GM23248 (cell line): Measurements from ENCODE around the gene OR2T2. TPM values are rescaled to one million over a fixed set of nuclear protein-coding genes. Genes with fewer than 3 reads are reported as not detected.
"Not testable (repeated sequence)": the region's sequence is repeated elsewhere in the genome, so short reads cannot be mapped to it uniquely, and the experiment has no call there.

ENCODE experiments used
- DNase-seq: peaks from one replicate; pipeline ENCODE4 v3.0.0-alpha.2; 2015
- H2AFZ ChIP-seq: fragments of 200-600 bp; sonication (generic); 2 replicates; pipeline ENCODE4 v1.6.1; 2016; ENCODE audit warnings: antibody characterized with exemption
- H3F3A ChIP-seq: fragments of 200-600 bp; sonication (generic); 2 replicates; pipeline ENCODE4 v1.6.1; 2016; ENCODE audit warnings: mild to moderate bottlenecking, antibody characterized with exemption, mixed run types; ENCODE audit not compliant: insufficient read depth
- H3K27ac ChIP-seq: fragments of 200-600 bp; sonication (generic); 2 replicates; pipeline ENCODE4 v1.5.1; 2016; ENCODE audit warnings: mild to moderate bottlenecking
- H3K27me3 ChIP-seq: fragments of 200-600 bp; sonication (generic); replicated peaks from 2 replicates; pipeline ENCODE4 v1.6.1; 2016; ENCODE audit warnings: mild to moderate bottlenecking; ENCODE audit not compliant: insufficient read depth
- H3K36me3 ChIP-seq: fragments of 200-600 bp; sonication (generic); 2 replicates; pipeline ENCODE4 v1.6.1; 2016; ENCODE audit warnings: low read depth, mild to moderate bottlenecking
- H3K4me1 ChIP-seq: fragments of 200-600 bp; sonication (generic); 2 replicates; pipeline ENCODE4 v1.6.1; 2016; ENCODE audit warnings: mild to moderate bottlenecking; ENCODE audit not compliant: insufficient read depth
- H3K4me2 ChIP-seq: fragments of 200-600 bp; sonication (generic); one replicate; pipeline ENCODE4 v1.6.1; 2016; ENCODE audit warnings: mild to moderate bottlenecking; ENCODE audit not compliant: unreplicated experiment
- H3K4me3 ChIP-seq: fragments of 200-600 bp; sonication (generic); 2 replicates; pipeline ENCODE4 v1.5.1; 2016; ENCODE audit warnings: mild to moderate bottlenecking
- H3K79me2 ChIP-seq: fragments of 200-600 bp; sonication (generic); 2 replicates; pipeline ENCODE4 v1.6.1; 2016; ENCODE audit warnings: mild to moderate bottlenecking; ENCODE audit not compliant: insufficient read depth
- H3K9ac ChIP-seq: fragments of 200-600 bp; sonication (generic); 2 replicates; pipeline ENCODE4 v1.6.1; 2016; ENCODE audit warnings: mild to moderate bottlenecking
- H3K9me2 ChIP-seq: fragments of 200-600 bp; sonication (generic); 2 replicates; pipeline ENCODE4 v1.6.1; 2016; ENCODE audit warnings: mixed run types, mild to moderate bottlenecking, moderate library complexity; ENCODE audit not compliant: insufficient read depth
- H3K9me3 ChIP-seq: fragments of 200-600 bp; sonication (generic); one replicate; pipeline ENCODE4 v1.6.1; 2017; ENCODE audit warnings: low read depth
- H4K20me1 ChIP-seq: fragments of 200-600 bp; sonication (generic); 2 replicates; pipeline ENCODE4 v1.6.0; 2016; ENCODE audit not compliant: insufficient read depth
- WGBS, 2 experiments: methylation state at CpG; one replicate each; pipeline ENCODE4 v1.1.6; 2015 to 2017; ENCODE audit warnings: low lambda C conversion rate in 2 of 2, low coverage in 1 of 2; ENCODE audit errors: missing lambda C conversion rate in 2 of 2; 5-methylcytosine and 5-hydroxymethylcytosine counted together
- in situ Hi-C: fragments of 300-500 bp; cut with MboI; formaldehyde crosslinking; loops from 2 replicates; pipeline ENCODE4 v1.15.0; 2020
- polyA plus RNA-seq: library from polyadenylated mRNA; unstranded; fragments of >200 nt; fragmentation: Nextera tagmentation; extraction: Ambion mirVana; gene quantifications from 2 replicates; pipeline ENCODE4 v1.2.1, GENCODE V29; 2016
- total RNA-seq: library from RNA; depleted of rRNA; stranded (reverse); fragments of >200 nt; shearing (Covaris generic); gene quantifications from 2 replicates; pipeline ENCODE4 v1.2.3, GENCODE V29; 2014

OR2T2 gene
- total and polyA plus RNA-seq, 2 experiments from 2014 or later: not detected

- H3K27ac ChIP-seq, H3K9me3 ChIP-seq, H3K36me3 ChIP-seq, H3K4me1 ChIP-seq, H3K4me3 ChIP-seq, H3K79me2 ChIP-seq, H4K20me1 ChIP-seq, H3K9ac ChIP-seq, H3F3A ChIP-seq, DNase-seq, in situ Hi-C loops, H3K4me2 ChIP-seq, H2AFZ ChIP-seq, H3K27me3 ChIP-seq, H3K9me2 ChIP-seq: not testable (repeated sequence)
- WGBS, 2 experiments: no CpG with 5 or more reads among the region's 4 CpGs
Observed at GRCh38 chr1:248448409-248449074, 3.1 kb downstream of the OR2T2 start.

GRCh38 chr1:248449821-248450465, 4.5 kb downstream of the OR2T2 start:
- in situ Hi-C loops: not testable (repeated sequence)

GRCh38 chr1:248450466-248451145, 5.2 kb downstream of the OR2T2 start:
- H2AFZ ChIP-seq, H3K4me2 ChIP-seq, H3K36me3 ChIP-seq, DNase-seq, H3K27me3 ChIP-seq, H3K9me2 ChIP-seq, H3K27ac ChIP-seq, H3K79me2 ChIP-seq, H3K9ac ChIP-seq, H3K4me3 ChIP-seq, H3K9me3 ChIP-seq, H3F3A ChIP-seq, in situ Hi-C loops, H3K4me1 ChIP-seq, H4K20me1 ChIP-seq: not testable (repeated sequence)
- WGBS, 2 experiments: 0 to 2% methylated on average over 2 of the region's 5 CpGs

More at GRCh38 chr1:248449821-248450465, 4.5 kb downstream of the OR2T2 start:
- not testable (repeated sequence) for H3K79me2 ChIP-seq, DNase-seq, H3K4me2 ChIP-seq, H4K20me1 ChIP-seq, H3K9me2 ChIP-seq, H2AFZ ChIP-seq, H3K4me3 ChIP-seq, H3K27ac ChIP-seq, H3K9ac ChIP-seq, H3K27me3 ChIP-seq, H3K36me3 ChIP-seq, H3K4me1 ChIP-seq, H3K9me3 ChIP-seq, H3F3A ChIP-seq
- WGBS, 2 experiments: 41 to 44% methylated on average over 5 of the region's 6 CpGs

GRCh38 chr1:248453619-248454018, 8.2 kb downstream of the OR2T2 start:
- H3F3A ChIP-seq, H3K36me3 ChIP-seq, DNase-seq, in situ Hi-C loops, H3K9me2 ChIP-seq, H3K79me2 ChIP-seq, H4K20me1 ChIP-seq, H3K4me2 ChIP-seq, H3K9ac ChIP-seq, H3K4me3 ChIP-seq, H2AFZ ChIP-seq, H3K4me1 ChIP-seq, H3K27ac ChIP-seq, H3K27me3 ChIP-seq, H3K9me3 ChIP-seq: not testable (repeated sequence)
- WGBS, 2 experiments: 37 to 47% methylated on average over 7 of the region's 7 CpGs

GRCh38 chr1:248455045-248455444, 9.6 kb downstream of the OR2T2 start:
- H3F3A ChIP-seq, H3K79me2 ChIP-seq, H3K27ac ChIP-seq, in situ Hi-C loops, H3K4me3 ChIP-seq, DNase-seq, H3K4me1 ChIP-seq, H4K20me1 ChIP-seq, H3K9me3 ChIP-seq, H3K4me2 ChIP-seq, H3K9ac ChIP-seq, H3K27me3 ChIP-seq, H3K9me2 ChIP-seq, H2AFZ ChIP-seq, H3K36me3 ChIP-seq: not testable (repeated sequence)
- WGBS, 2 experiments: 7 to 11% methylated on average over 2 of the region's 4 CpGs

- H3K9ac ChIP-seq, H3F3A ChIP-seq, H3K4me2 ChIP-seq, H3K4me1 ChIP-seq, DNase-seq, H3K36me3 ChIP-seq, H4K20me1 ChIP-seq, H3K27ac ChIP-seq, H3K79me2 ChIP-seq, H3K4me3 ChIP-seq, in situ Hi-C loops, H3K9me3 ChIP-seq, H2AFZ ChIP-seq, H3K27me3 ChIP-seq, H3K9me2 ChIP-seq: not testable (repeated sequence)
- WGBS, 2 experiments: no CpG with 5 or more reads among the region's 2 CpGs
Observed at GRCh38 chr1:248456635-248457034, 11.2 kb downstream of the OR2T2 start.

GRCh38 chr1:248459117-248459516, 13.7 kb downstream of the OR2T2 start:
- in situ Hi-C loops, H3K4me2 ChIP-seq, H3K36me3 ChIP-seq, H3K27me3 ChIP-seq, DNase-seq, H3K27ac ChIP-seq, H3K79me2 ChIP-seq, H4K20me1 ChIP-seq, H3K9me2 ChIP-seq, H3K4me3 ChIP-seq, H3F3A ChIP-seq, H2AFZ ChIP-seq, H3K9ac ChIP-seq, H3K4me1 ChIP-seq, H3K9me3 ChIP-seq: not testable (repeated sequence)
- 8 to 18% methylated on average over 7 of the region's 7 CpGs for WGBS, 2 experiments
